OCI-LY7 (cell line): ENCODE data around the gene MRPL2. TPM values are rescaled to one million over a fixed set of nuclear protein-coding genes. Genes with fewer than 3 reads are reported as not detected.

Experiments
- BruUV-seq: library from RNA; stranded (reverse); fragments of 400-500 nt; replicated peaks from 2 replicates; lab custom pipeline; 2021; lab: Mats Ljungman, UMichigan
- CTCF ChIA-PET: fragments of 300-600 bp; sonication (Branson Sonifier 250); formaldehyde crosslinking; loops from one replicate; lab custom pipeline; 2022; ENCODE audit warnings: antibody characterized with exemption; ENCODE audit not compliant: unreplicated experiment; lab: Charles Lee
- POLR2A ChIA-PET: fragments of 300-600 bp; sonication (Branson Sonifier 250); formaldehyde crosslinking; loops from one replicate; lab custom pipeline; 2022; ENCODE audit warnings: antibody characterized with exemption; lab: Charles Lee
- DNase-seq: peaks from one replicate; pipeline ENCODE4 v3.0.0-alpha.2; 2015; ENCODE audit warnings: low spot score
- H2AFZ ChIP-seq: fragments of 200-600 bp; sonication (generic), shearing (Covaris generic); 2 replicates; pipeline ENCODE4 v1.6.1; 2014; ENCODE audit warnings: mild to moderate bottlenecking, antibody characterized with exemption, low read length, moderate library complexity
- H3K27ac ChIP-seq: fragments of 200-600 bp; sonication (generic); 2 replicates; pipeline ENCODE4 v1.5.1; 2014; ENCODE audit warnings: mixed run types, low read depth, mild to moderate bottlenecking, moderate library complexity, low read length, inconsistent platforms; ENCODE audit not compliant: poor library complexity, severe bottlenecking
- H3K36me3 ChIP-seq: fragments of 200-600 bp; sonication (generic); 2 replicates; pipeline ENCODE4 v1.6.1; 2014; ENCODE audit warnings: mild to moderate bottlenecking, antibody characterized with exemption, low read length, moderate library complexity, mixed read lengths; ENCODE audit not compliant: insufficient read depth
- H3K4me1 ChIP-seq: fragments of 200-600 bp; sonication (generic); 2 replicates; pipeline ENCODE4 v1.5.1; 2014; ENCODE audit warnings: mild to moderate bottlenecking, low read length; ENCODE audit not compliant: insufficient read depth, poor library complexity, severe bottlenecking
- H3K4me2 ChIP-seq: fragments of 200-600 bp; sonication (generic); 2 replicates; pipeline ENCODE4 v1.6.1; 2014; ENCODE audit warnings: mild to moderate bottlenecking, low read length
- H3K4me3 ChIP-seq: fragments of 200-600 bp; sonication (generic); 2 replicates; pipeline ENCODE4 v1.5.1; 2014; ENCODE audit warnings: mild to moderate bottlenecking, low read depth, low read length; ENCODE audit not compliant: poor library complexity, severe bottlenecking
- H3K79me2 ChIP-seq: fragments of 200-600 bp; sonication (generic); 2 replicates; pipeline ENCODE4 v1.6.1; 2016; ENCODE audit warnings: low read depth, mild to moderate bottlenecking, low read length, moderate library complexity, mixed read lengths; ENCODE audit not compliant: insufficient read depth
- H3K9me2 ChIP-seq: fragments of 200-600 bp; sonication (generic); 2 replicates; pipeline ENCODE4 v1.6.1; 2016; ENCODE audit warnings: mild to moderate bottlenecking, low read length, mixed read lengths; ENCODE audit not compliant: insufficient read depth
- H3K9me3 ChIP-seq: fragments of 200-600 bp; sonication (generic); 2 replicates; pipeline ENCODE4 v1.6.1; 2014; ENCODE audit warnings: mild to moderate bottlenecking, mixed run types, low read length, mixed read lengths
- H4K20me1 ChIP-seq: fragments of 200-600 bp; sonication (generic); 2 replicates; pipeline ENCODE4 v1.6.1; 2014; ENCODE audit warnings: mild to moderate bottlenecking, antibody characterized with exemption, low read length, moderate library complexity, mixed read lengths; ENCODE audit not compliant: insufficient read depth
- CTCF ChIP-seq: fragments of 200-600 bp; sonication (generic); conservative IDR thresholded peaks from 2 replicates; pipeline ENCODE4 v1.5.1; 2014; ENCODE audit warnings: mild to moderate bottlenecking, antibody characterized with exemption, low read length, moderate library complexity, mixed read lengths
- EZH2phosphoT487 ChIP-seq: fragments of 200-600 bp; sonication (generic); IDR thresholded peaks from 2 replicates; pipeline ENCODE4 v1.6.1; 2018; ENCODE audit warnings: low read depth, borderline replicate concordance, mild to moderate bottlenecking, mixed run types, antibody characterized with exemption, low read length, moderate library complexity, mixed read lengths
- intact Hi-C: fragments of 100-400 bp; cut with micrococcal nuclease; formaldehyde crosslinking; loops from one replicate; pipeline ENCODE4 v1.10.0; 2022; ENCODE audit not compliant: unreplicated experiment
- total RNA-seq, 2 experiments: library from RNA; depleted of rRNA in 1 of 2; stranded (reverse); fragments of >200 nt in 1 of 2; shearing (Covaris generic) in 1 of 2; gene quantifications; 2 replicates each; pipeline ENCODE4 v1.2.3, GENCODE V29; 2014 to 2022

MRPL2 gene
- total RNA-seq, 2 experiments from 2014 or later, result 25.8 to 81.7 TPM

- CTCF ChIA-PET, result no interaction called here
- H3K4me3 ChIP-seq, result no peak overlapping the region
- H3K4me1 ChIP-seq, result peaks cover 8% of the 10 kb centered on the region
- no peaks in the 10 kb centered on the region for H3K9me2 ChIP-seq
- BruUV-seq, result no TSS peak
- TF ChIP-seq CTCF (no peak), EZH2phosphoT487 (no peak)
- no peaks in the 10 kb centered on the region for H3K9me3 ChIP-seq
- POLR2A ChIA-PET, result interaction anchor here (0.6 kb wide), 2 partner anchors 8 to 104 kb away, joined by 3 to 4 read pairs; no protein-coding TSS in a partner anchor
- no peak overlapping the region for H2AFZ ChIP-seq
- no peak overlapping the region for H3K4me2 ChIP-seq
- H3K36me3 ChIP-seq, result peaks cover 66% of the 10 kb centered on the region
- no peak for DNase-seq
- intact Hi-C loops, result no loop called here
- H3K79me2 ChIP-seq, result no peaks in the 10 kb centered on the region
- H4K20me1 ChIP-seq, result no peaks in the 10 kb centered on the region
- H3K27ac ChIP-seq, result no peak overlapping the region
Observed at GRCh38 chr6:43007126-43007525, 52.1 kb downstream of the MRPL2 start.

GRCh38 chr6:43006251-43006650 lies 53.0 kb downstream of the MRPL2 start:
- Histone ChIP-seq H3K4me3 (no peak overlapping the region), H3K9me3 (no peaks in the 10 kb centered on the region), H3K79me2 (no peaks in the 10 kb centered on the region), H3K36me3 (peaks cover 57% of the 10 kb centered on the region), H3K9me2 (no peaks in the 10 kb centered on the region), H3K4me1 (peaks cover 6% of the 10 kb centered on the region), H3K27ac (no peak overlapping the region), H4K20me1 (no peaks in the 10 kb centered on the region), H3K4me2 (no peak overlapping the region), H2AFZ (no peak overlapping the region)
- ChIA-PET CTCF (no interaction called here), POLR2A (interaction anchor here (0.6 kb wide), 1 partner anchor 105 kb away, joined by 3 read pairs; no protein-coding TSS in a partner anchor)
- TF ChIP-seq EZH2phosphoT487, result no peak
- TF ChIP-seq CTCF, result no peak
- DNase-seq, result no peak
- intact Hi-C loops, result no loop called here
- BruUV-seq, result no TSS peak

GRCh38 chr6:43005844-43006243 lies 53.4 kb downstream of the MRPL2 start:
- no peak overlapping the region for H2AFZ ChIP-seq
- intact Hi-C loops, result no loop called here
- H3K9me2 ChIP-seq, result no peaks in the 10 kb centered on the region
- no peak overlapping the region for H3K4me2 ChIP-seq
- no peak overlapping the region for H3K4me3 ChIP-seq
- no peaks in the 10 kb centered on the region for H3K9me3 ChIP-seq
- no peaks in the 10 kb centered on the region for H4K20me1 ChIP-seq
- H3K27ac ChIP-seq, result no peak overlapping the region
- TF ChIP-seq CTCF, result no peak
- no peak for TF ChIP-seq EZH2phosphoT487
- no TSS peak for BruUV-seq
- CTCF ChIA-PET, result no interaction called here
- POLR2A ChIA-PET, result interaction anchor here (0.5 kb wide), 1 partner anchor 219 kb away, joined by 3 read pairs; no protein-coding TSS in a partner anchor
- H3K4me1 ChIP-seq, result peaks cover 6% of the 10 kb centered on the region
- H3K36me3 ChIP-seq, result peaks cover 53% of the 10 kb centered on the region
- no peaks in the 10 kb centered on the region for H3K79me2 ChIP-seq
- no peak for DNase-seq
